ENCODE data around the gene VPS33A. TPM values are rescaled to one million over a fixed set of nuclear protein-coding genes. Genes with fewer than 3 reads are reported as not detected.
A peak's percentile ranks its signal among the peaks of the same experiment; 100 is the strongest.

Gene VPS33A
- total RNA-seq, 4 donors from 2014 or later: 12.6 to 23.6 (median 19.2) TPM

DNA sequence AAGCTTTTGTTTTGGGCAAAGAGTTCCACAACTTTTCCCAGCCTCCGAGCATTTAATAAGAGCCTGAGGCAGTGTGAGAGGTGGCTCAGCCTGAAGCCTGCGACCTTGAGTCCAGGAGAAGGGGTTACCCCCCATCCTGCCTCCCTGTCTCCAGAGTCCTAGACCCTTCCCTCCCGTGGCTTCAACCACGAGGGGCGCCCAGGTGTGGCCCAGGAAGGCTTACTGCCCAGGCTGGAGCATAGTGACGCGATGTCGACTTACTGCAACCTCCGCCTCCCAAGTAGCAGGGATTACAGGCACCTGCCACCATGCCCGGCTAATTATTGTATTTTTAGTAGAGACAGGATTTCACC lies 82.7 kb downstream of the VPS33A start:
- TF ChIP-seq, protein P1, sequence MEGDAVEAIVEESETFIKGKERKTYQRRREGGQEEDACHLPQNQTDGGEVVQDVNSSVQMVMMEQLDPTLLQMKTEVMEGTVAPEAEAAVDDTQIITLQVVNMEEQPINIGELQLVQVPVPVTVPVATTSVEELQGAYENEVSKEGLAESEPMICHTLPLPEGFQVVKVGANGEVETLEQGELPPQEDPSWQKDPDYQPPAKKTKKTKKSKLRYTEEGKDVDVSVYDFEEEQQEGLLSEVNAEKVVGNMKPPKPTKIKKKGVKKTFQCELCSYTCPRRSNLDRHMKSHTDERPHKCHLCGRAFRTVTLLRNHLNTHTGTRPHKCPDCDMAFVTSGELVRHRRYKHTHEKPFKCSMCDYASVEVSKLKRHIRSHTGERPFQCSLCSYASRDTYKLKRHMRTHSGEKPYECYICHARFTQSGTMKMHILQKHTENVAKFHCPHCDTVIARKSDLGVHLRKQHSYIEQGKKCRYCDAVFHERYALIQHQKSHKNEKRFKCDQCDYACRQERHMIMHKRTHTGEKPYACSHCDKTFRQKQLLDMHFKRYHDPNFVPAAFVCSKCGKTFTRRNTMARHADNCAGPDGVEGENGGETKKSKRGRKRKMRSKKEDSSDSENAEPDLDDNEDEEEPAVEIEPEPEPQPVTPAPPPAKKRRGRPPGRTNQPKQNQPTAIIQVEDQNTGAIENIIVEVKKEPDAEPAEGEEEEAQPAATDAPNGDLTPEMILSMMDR (IDR thresholded peaks at IDR 0.05): no peak
- TF ChIP-seq POLR2A (IDR thresholded peaks at IDR 0.05) (no peak), EP300 (IDR thresholded peaks at IDR 0.05) (no peak)
- WGBS, 2 donors: 69 to 76% methylated on average over 10 of the region's 10 CpGs
- H3K27ac ChIP-seq: no peak overlapping the region
- no peak for DNase-seq (ENCODE audit: low spot score in 2 of 2)
- H3K4me1 ChIP-seq: peaks cover 0 to 11% (median 4%) of the 10 kb centered on the region in 4 donors
- H3K27me3 ChIP-seq: peaks cover 0 to 29% of the 10 kb centered on the region in 2 donors
- H3K36me3 ChIP-seq: no peaks in the 10 kb centered on the region
- H3K4me3 ChIP-seq: peak overlapping the region in 2 of 4 donors; percentile 44 to 54
- H3K9me3 ChIP-seq: no peaks in the 10 kb centered on the region

DNA sequence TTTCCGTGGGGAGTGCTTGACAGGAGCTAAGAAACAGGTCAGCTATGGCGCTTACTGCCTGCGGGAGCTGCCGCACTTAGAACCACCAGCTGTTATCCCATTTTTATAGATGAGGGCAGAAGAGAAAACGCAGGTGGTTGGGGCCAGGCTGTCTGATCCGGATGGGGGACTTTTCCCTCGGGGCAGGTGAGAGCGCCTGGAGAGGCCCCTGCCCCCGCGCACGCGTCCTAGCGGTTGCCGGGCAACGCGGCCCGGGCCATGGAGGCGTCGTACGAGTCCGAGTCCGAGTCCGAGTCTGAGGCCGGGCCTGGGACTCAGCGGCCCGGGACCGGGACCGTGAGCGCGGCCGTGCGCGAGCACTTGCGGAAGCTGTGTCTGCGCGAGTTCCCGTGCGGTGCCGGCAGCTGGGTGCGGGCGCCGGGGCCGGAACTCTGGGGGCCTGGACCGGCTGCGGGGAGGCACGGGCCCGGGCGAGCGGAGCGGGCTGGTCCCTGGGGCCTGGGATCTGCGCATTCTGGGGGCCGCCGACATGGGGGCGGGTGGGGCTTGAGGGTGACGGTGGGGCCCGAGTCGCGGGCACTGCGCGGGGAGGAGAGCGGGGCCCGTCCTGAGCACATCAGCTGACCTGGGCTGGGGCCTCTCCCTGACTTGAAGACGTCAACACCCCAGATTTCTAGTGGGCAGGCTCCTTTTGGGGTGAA lies 83.3 kb downstream of the VPS33A start, which contains the start of gene LRRC43:
Gene LRRC43, plus strand, starts transcription at position 237 of the 701 bp plus-strand sequence. Its CDS starts 22 bp downstream, at position 259.
- H3K4me1 ChIP-seq: peaks cover 0 to 11% (median 4%) of the 10 kb centered on the region in 4 donors
- H3K9me3 ChIP-seq: no peaks in the 10 kb centered on the region
- no peak within 1 kb of the TSS for H3K27ac ChIP-seq
- WGBS, 2 donors: 4 to 28% methylated on average over 4 to 62 of the region's 63 CpGs
- DNase-seq (ENCODE audit: low spot score in 2 of 2): no peak
- TF ChIP-seq EP300 (IDR thresholded peaks at IDR 0.05): no peak
- TF ChIP-seq, protein P1 (IDR thresholded peaks at IDR 0.05): no peak
- TF ChIP-seq POLR2A (IDR thresholded peaks at IDR 0.05): no peak
- H3K4me3 ChIP-seq: peak within 1 kb of the TSS; percentile 27 to 54 (median 36)
- H3K36me3 ChIP-seq: no peaks in the 10 kb centered on the region
- peaks cover 0 to 29% of the 10 kb centered on the region in 2 donors for H3K27me3 ChIP-seq

Small RNAs within 50 kb of the gene (small RNA-seq; reads per million reads assigned to genes)
- not detected for gene DIABLO

Other genes starting within 250 kb of the VPS33A start
- 10 to 100 TPM in 1 of 4 donors, 1 to 10 TPM in 3; 2.4 to 10.7 (median 5.1) TPM for gene BCL7A, start 244.6 kb downstream of the VPS33A start, total RNA-seq
- gene MLXIP, start 187.7 kb downstream of the VPS33A start, total RNA-seq: 10 to 100 TPM; 22.1 to 57.0 (median 27.1) TPM
- gene IL31, start 92.3 kb downstream of the VPS33A start, total RNA-seq: not detected
- 1 to 10 TPM in 1 of 4 donors, not detected in 3; 1.3 TPM for gene LRRC43, start 83.4 kb downstream of the VPS33A start, total RNA-seq
- under 1 TPM in 1 of 4 donors, not detected in 3; 0.30 TPM for gene B3GNT4, start 62.8 kb downstream of the VPS33A start, total RNA-seq
- 10 to 100 TPM; 40.8 to 52.5 (median 42.5) TPM for gene DIABLO, start 40.4 kb downstream of the VPS33A start, total RNA-seq
- gene CLIP1, start 156.2 kb upstream of the VPS33A start, total RNA-seq: 100 to 1,000 TPM in 1 of 4 donors, 10 to 100 TPM in 3; 89.2 to 105 (median 90.9) TPM
- gene ZCCHC8, start 234.4 kb upstream of the VPS33A start, total RNA-seq: 10 to 100 TPM; 22.2 to 32.6 (median 27.4) TPM